Neural progenitor cell (in vitro differentiated cells): ENCODE results near the gene SPAG16.

Experiments used
- CTCF ChIP-seq: fragments of 200-600 bp; sonication (generic); IDR thresholded peaks from 2 replicates; pipeline ENCODE4 v1.5.1; 2017; ENCODE audit warnings: antibody characterized with exemption, mild to moderate bottlenecking
- EZH2 ChIP-seq: fragments of 200-600 bp; sonication (generic); IDR thresholded peaks from 2 replicates; pipeline ENCODE4 v1.6.1; 2017; ENCODE audit warnings: antibody characterized with exemption, mild to moderate bottlenecking, moderate library complexity

GRCh38 chr2:213275265-213275664 lies 9.0 kb upstream of the SPAG16 start:
- TF ChIP-seq CTCF (no peak), EZH2 (no peak)
